ENCODE measurements around the gene TJAP1. TPM values are rescaled to one million over a fixed set of nuclear protein-coding genes. Genes with fewer than 3 reads are reported as not detected.

Gene TJAP1
- total and polyA plus RNA-seq, 4 donors, result 6.3 to 38.7 (median 33.1) TPM

DNA sequence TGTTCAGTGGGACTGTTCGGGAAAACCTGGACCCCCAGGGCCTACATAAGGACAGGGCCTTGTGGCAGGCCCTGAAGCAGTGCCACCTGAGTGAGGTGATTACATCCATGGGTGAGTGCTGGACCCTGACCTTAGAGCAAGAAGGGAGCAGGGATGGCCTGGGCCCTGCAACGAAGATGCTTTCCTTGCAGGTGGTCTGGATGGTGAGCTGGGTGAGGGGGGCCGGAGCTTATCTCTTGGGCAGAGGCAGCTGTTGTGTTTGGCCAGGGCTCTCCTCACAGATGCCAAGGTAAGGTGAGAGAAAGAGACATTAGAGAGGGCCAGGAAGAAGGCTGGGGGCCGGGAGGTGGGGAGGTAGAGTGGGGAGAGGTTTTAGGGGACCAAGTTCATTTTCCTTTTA lies 28.5 kb upstream of the TJAP1 start:
- Histone ChIP-seq H3K27ac (ENCODE audit: low read depth in 1 of 2, low read length in 2 of 2) (no peak overlapping the region), H3K27me3 (ENCODE audit: control insufficient read depth in 1 of 2, insufficient read depth in 2 of 2, low read length in 1 of 2) (no peaks in the 10 kb centered on the region), H3K36me3 (ENCODE audit: control insufficient read depth in 1 of 2, insufficient read depth in 2 of 2, low read length in 1 of 2) (peaks cover 2 to 17% of the 10 kb centered on the region in 2 donors), H3K4me3 (ENCODE audit: low read length in 2 of 2) (no peak overlapping the region), H3K4me1 (ENCODE audit: control insufficient read depth in 1 of 2, insufficient read depth in 2 of 2, low read length in 2 of 2) (no peaks in the 10 kb centered on the region), H3K9me3 (ENCODE audit: control insufficient read depth, low read length) (no peaks in the 10 kb centered on the region)
- intact Hi-C loops (cut with DNase I), result no loop called here
- ATAC-seq (ENCODE audit: low FRiP score) (no peak), DNase-seq (peak in 1 of 2 donors; percentile 57)
- WGBS, 2 donors, result 80 to 87% methylated on average over 4 of the region's 4 CpGs

- no peaks in the 10 kb centered on the region for H3K4me1 ChIP-seq (ENCODE audit: control insufficient read depth in 1 of 2, insufficient read depth in 2 of 2, low read length in 2 of 2)
- H3K27me3 ChIP-seq (ENCODE audit: control insufficient read depth in 1 of 2, insufficient read depth in 2 of 2, low read length in 1 of 2), result no peaks in the 10 kb centered on the region
- H3K27ac ChIP-seq (ENCODE audit: low read depth in 1 of 2, low read length in 2 of 2), result no peak overlapping the region
- no peak overlapping the region for H3K4me3 ChIP-seq (ENCODE audit: low read length in 2 of 2)
- intact Hi-C loops (cut with DNase I), result no loop called here
- H3K9me3 ChIP-seq (ENCODE audit: control insufficient read depth, low read length), result no peaks in the 10 kb centered on the region
- ATAC-seq (ENCODE audit: low FRiP score), result no peak
- peak in 1 of 2 donors; percentile 69 for DNase-seq
- H3K36me3 ChIP-seq (ENCODE audit: control insufficient read depth in 1 of 2, insufficient read depth in 2 of 2, low read length in 1 of 2), result peaks cover 2 to 14% of the 10 kb centered on the region in 2 donors
- 92 to 93% methylated on average over 12 to 13 of the region's 13 CpGs for WGBS, 2 donors
Measured at GRCh38 chr6:43450699-43451131, 26.7 kb upstream of the TJAP1 start.

DNA sequence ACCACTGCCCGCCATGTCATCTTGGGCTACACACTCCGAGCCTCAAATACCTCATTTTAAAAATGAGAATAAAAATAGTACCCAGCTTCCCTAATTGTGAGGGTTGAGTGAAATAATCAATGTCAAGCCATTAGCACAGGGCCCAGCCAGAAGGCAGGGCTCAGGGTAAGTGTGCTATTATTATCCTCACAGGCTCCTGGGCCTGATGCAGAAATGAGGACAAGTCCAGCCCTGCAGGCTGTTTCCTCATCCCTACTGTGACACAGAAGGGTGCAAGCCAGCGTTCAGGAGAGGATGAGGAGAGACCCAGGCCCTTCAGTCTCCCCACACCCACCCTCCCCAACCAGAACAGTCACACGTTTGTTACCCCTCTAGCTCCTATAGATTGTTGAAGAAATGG lies 26.0 kb upstream of the TJAP1 start:
- Histone ChIP-seq H3K4me3 (ENCODE audit: low read length in 2 of 2) (no peak overlapping the region), H3K27ac (ENCODE audit: low read depth in 1 of 2, low read length in 2 of 2) (no peak overlapping the region), H3K4me1 (ENCODE audit: control insufficient read depth in 1 of 2, insufficient read depth in 2 of 2, low read length in 2 of 2) (no peaks in the 10 kb centered on the region), H3K27me3 (ENCODE audit: control insufficient read depth in 1 of 2, insufficient read depth in 2 of 2, low read length in 1 of 2) (no peaks in the 10 kb centered on the region), H3K36me3 (ENCODE audit: control insufficient read depth in 1 of 2, insufficient read depth in 2 of 2, low read length in 1 of 2) (peaks cover 2 to 14% of the 10 kb centered on the region in 2 donors), H3K9me3 (ENCODE audit: control insufficient read depth, low read length) (no peaks in the 10 kb centered on the region)
- DNase-seq (peak in 1 of 2 donors; percentile 1), ATAC-seq (ENCODE audit: low FRiP score) (no peak)
- 70 to 80% methylated on average over 4 of the region's 4 CpGs for WGBS, 2 donors
- intact Hi-C loops (cut with DNase I), result no loop called here

GRCh38 chr6:43451939-43452338 lies 25.4 kb upstream of the TJAP1 start:
- 88 to 91% methylated on average over 8 of the region's 8 CpGs for WGBS, 2 donors
- no peak for ATAC-seq (ENCODE audit: low FRiP score)
- Histone ChIP-seq H3K36me3 (ENCODE audit: control insufficient read depth in 1 of 2, insufficient read depth in 2 of 2, low read length in 1 of 2) (peaks cover 2 to 14% of the 10 kb centered on the region in 2 donors), H3K9me3 (ENCODE audit: control insufficient read depth, low read length) (no peaks in the 10 kb centered on the region), H3K27me3 (ENCODE audit: control insufficient read depth in 1 of 2, insufficient read depth in 2 of 2, low read length in 1 of 2) (no peaks in the 10 kb centered on the region), H3K4me3 (ENCODE audit: low read length in 2 of 2) (no peak overlapping the region), H3K27ac (ENCODE audit: low read depth in 1 of 2, low read length in 2 of 2) (no peak overlapping the region), H3K4me1 (ENCODE audit: control insufficient read depth in 1 of 2, insufficient read depth in 2 of 2, low read length in 2 of 2) (no peaks in the 10 kb centered on the region)
- DNase-seq, result peak in 1 of 2 donors; percentile 53
- intact Hi-C loops (cut with DNase I), result no loop called here

DNA sequence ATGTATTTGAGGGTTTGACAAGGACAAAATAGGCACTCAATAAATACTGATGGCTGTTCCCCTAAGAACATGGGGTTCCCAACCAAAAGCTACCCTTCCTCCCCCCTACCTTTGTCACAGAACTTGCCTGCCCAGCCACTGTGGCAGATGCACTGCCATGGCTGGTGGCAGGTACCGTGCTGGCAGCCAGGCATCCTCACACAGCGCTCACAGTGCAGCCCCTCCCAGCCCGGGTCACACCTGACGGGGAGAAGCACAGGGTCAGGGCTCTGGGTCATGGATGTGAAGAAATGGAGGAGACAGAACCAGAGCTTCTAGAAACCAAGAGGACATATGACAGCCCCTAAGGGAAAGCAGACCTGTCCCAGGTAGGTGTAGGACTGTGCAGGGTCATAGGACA lies 24.5 kb upstream of the TJAP1 start:
- DNase-seq (peak in 1 of 2 donors; percentile 47), ATAC-seq (ENCODE audit: low FRiP score) (no peak)
- Histone ChIP-seq H3K9me3 (ENCODE audit: control insufficient read depth, low read length) (no peaks in the 10 kb centered on the region), H3K27ac (ENCODE audit: low read depth in 1 of 2, low read length in 2 of 2) (no peak overlapping the region), H3K36me3 (ENCODE audit: control insufficient read depth in 1 of 2, insufficient read depth in 2 of 2, low read length in 1 of 2) (peaks cover 2 to 11% of the 10 kb centered on the region in 2 donors), H3K4me1 (ENCODE audit: control insufficient read depth in 1 of 2, insufficient read depth in 2 of 2, low read length in 2 of 2) (no peaks in the 10 kb centered on the region), H3K4me3 (ENCODE audit: low read length in 2 of 2) (no peak overlapping the region), H3K27me3 (ENCODE audit: control insufficient read depth in 1 of 2, insufficient read depth in 2 of 2, low read length in 1 of 2) (no peaks in the 10 kb centered on the region)
- WGBS, 2 donors, result 95 to 97% methylated on average over 4 of the region's 4 CpGs
- intact Hi-C loops (cut with DNase I), result no loop called here

GRCh38 chr6:43453831-43454230 lies 23.5 kb upstream of the TJAP1 start:
- DNase-seq (no peak), ATAC-seq (ENCODE audit: low FRiP score) (no peak)
- no peaks in the 10 kb centered on the region for H3K4me1 ChIP-seq (ENCODE audit: control insufficient read depth in 1 of 2, insufficient read depth in 2 of 2, low read length in 2 of 2)
- peaks cover 0 to 9% of the 10 kb centered on the region in 2 donors for H3K36me3 ChIP-seq (ENCODE audit: control insufficient read depth in 1 of 2, insufficient read depth in 2 of 2, low read length in 1 of 2)
- intact Hi-C loops (cut with DNase I), result loop anchor here (1.0 to 2.0 kb wide), 3 partner anchors 43 to 53 kb away; no protein-coding TSS in a partner anchor
- no peak overlapping the region for H3K4me3 ChIP-seq (ENCODE audit: low read length in 2 of 2)
- no peaks in the 10 kb centered on the region for H3K9me3 ChIP-seq (ENCODE audit: control insufficient read depth, low read length)
- no peaks in the 10 kb centered on the region for H3K27me3 ChIP-seq (ENCODE audit: control insufficient read depth in 1 of 2, insufficient read depth in 2 of 2, low read length in 1 of 2)
- no peak overlapping the region for H3K27ac ChIP-seq (ENCODE audit: low read depth in 1 of 2, low read length in 2 of 2)

GRCh38 chr6:43454290-43454695 lies 23.1 kb upstream of the TJAP1 start:
- no peak overlapping the region for H3K4me3 ChIP-seq (ENCODE audit: low read length in 2 of 2)
- intact Hi-C loops (cut with DNase I), result loop anchor here (1.0 to 2.0 kb wide), 3 partner anchors 43 to 53 kb away; no protein-coding TSS in a partner anchor
- WGBS, 2 donors, result 15 to 18% methylated on average over 17 of the region's 17 CpGs
- ATAC-seq (ENCODE audit: low FRiP score) (peak; percentile 5), DNase-seq (no peak)
- no peaks in the 10 kb centered on the region for H3K9me3 ChIP-seq (ENCODE audit: control insufficient read depth, low read length)
- H3K27ac ChIP-seq (ENCODE audit: low read depth in 1 of 2, low read length in 2 of 2), result no peak overlapping the region
- H3K4me1 ChIP-seq (ENCODE audit: control insufficient read depth in 1 of 2, insufficient read depth in 2 of 2, low read length in 2 of 2), result no peaks in the 10 kb centered on the region
- no peaks in the 10 kb centered on the region for H3K27me3 ChIP-seq (ENCODE audit: control insufficient read depth in 1 of 2, insufficient read depth in 2 of 2, low read length in 1 of 2)
- H3K36me3 ChIP-seq (ENCODE audit: control insufficient read depth in 1 of 2, insufficient read depth in 2 of 2, low read length in 1 of 2), result peaks cover 0 to 8% of the 10 kb centered on the region in 2 donors

DNA sequence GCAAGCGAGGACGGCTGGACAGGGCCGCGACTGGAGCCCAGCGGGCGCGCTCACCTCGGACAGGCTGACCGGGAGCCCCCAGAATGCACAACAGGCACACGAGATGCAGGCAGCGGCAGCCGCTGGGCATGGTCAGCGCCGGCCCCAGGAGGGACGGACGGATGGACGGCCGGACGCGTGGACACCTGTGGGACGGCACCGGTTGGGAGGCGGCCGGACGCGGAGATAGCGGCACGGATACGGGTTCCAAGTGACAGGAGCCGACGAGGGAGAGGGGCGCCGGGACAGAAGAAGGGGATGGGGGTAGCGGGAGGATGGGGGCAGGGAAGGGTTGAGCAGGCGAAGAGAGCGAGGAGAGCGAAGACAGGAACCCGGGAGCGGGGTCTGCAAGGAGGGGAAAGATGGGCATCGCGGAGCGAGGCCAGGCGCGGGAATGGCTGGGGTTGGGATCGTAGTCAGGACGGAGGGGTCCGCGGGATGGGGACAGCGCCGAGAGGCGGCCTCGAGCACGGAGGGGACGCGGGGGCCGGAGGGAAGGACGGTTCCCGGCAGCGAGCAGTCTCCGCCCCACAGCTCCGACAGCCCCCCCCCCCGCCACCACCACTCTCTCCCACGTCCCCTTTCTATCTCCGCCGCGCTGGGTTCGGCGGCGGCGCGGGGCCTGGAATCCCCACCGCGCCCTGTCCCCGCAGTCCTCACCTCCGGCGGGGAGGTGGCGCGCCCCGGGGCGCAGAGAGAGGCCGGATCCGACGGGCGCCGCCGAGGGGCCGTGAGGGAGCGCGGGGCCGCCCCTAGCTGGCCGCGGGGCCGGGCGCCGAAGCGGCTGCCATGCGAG lies 22.5 kb upstream of the TJAP1 start:
- DNase-seq (peak; percentile 91 to 96), ATAC-seq (ENCODE audit: low FRiP score) (peak; percentile 94)
- H3K36me3 ChIP-seq (ENCODE audit: control insufficient read depth in 1 of 2, insufficient read depth in 2 of 2, low read length in 1 of 2), result peaks cover 0 to 6% of the 10 kb centered on the region in 2 donors
- H3K27me3 ChIP-seq (ENCODE audit: control insufficient read depth in 1 of 2, insufficient read depth in 2 of 2, low read length in 1 of 2), result no peaks in the 10 kb centered on the region
- H3K9me3 ChIP-seq (ENCODE audit: control insufficient read depth, low read length), result no peaks in the 10 kb centered on the region
- peak overlapping the region; percentile 30 to 84 for H3K4me3 ChIP-seq (ENCODE audit: low read length in 2 of 2)
- WGBS, 2 donors, result 1 to 2% methylated on average over 72 to 97 of the region's 97 CpGs
- no peaks in the 10 kb centered on the region for H3K4me1 ChIP-seq (ENCODE audit: control insufficient read depth in 1 of 2, insufficient read depth in 2 of 2, low read length in 2 of 2)
- intact Hi-C loops (cut with DNase I), result loop anchor here (1.0 to 2.0 kb wide), 3 partner anchors 42 to 52 kb away; no protein-coding TSS in a partner anchor
- H3K27ac ChIP-seq (ENCODE audit: low read depth in 1 of 2, low read length in 2 of 2), result no peak overlapping the region
